B cell (primary cell): ENCODE data around the gene COL2A1. TPM values are rescaled to one million over a fixed set of nuclear protein-coding genes. Genes with fewer than 3 reads are reported as not detected.

Source experiments
- ATAC-seq: fragments of 200-7000 bp; cut with Tn5 transposase; one replicate; pipeline ENCODE4 v1.10.0; 2021; ENCODE audit warnings: low read depth, mild to moderate bottlenecking, moderate number of reproducible peaks, moderate library complexity
- CTCF ChIA-PET: fragments of 350-600 bp; sonication (Branson Sonifier 250); formaldehyde crosslinking; loops from one replicate; lab custom pipeline; 2021; ENCODE audit warnings: antibody characterized with exemption, inconsistent platforms; lab: Charles Lee
- POLR2A ChIA-PET: fragments of 350-600 bp; sonication (Branson Sonifier 250); formaldehyde crosslinking; loops from one replicate; lab custom pipeline; 2021; ENCODE audit warnings: antibody characterized with exemption; lab: Charles Lee
- DNase-seq: peaks from one replicate; pipeline ENCODE4 v3.0.0; 2013
- H2AFZ ChIP-seq: 2 replicates; pipeline ENCODE4 v1.6.1; 2012; ENCODE audit warnings: mild to moderate bottlenecking, low read depth, low read length; ENCODE audit not compliant: insufficient read depth, poor library complexity, severe bottlenecking
- H3K27ac ChIP-seq, 2 donors: 1 replicate in 1 of 2; 2 replicates in 1 of 2; pipeline ENCODE4 v1.5.1; 2012 to 2013; ENCODE audit warnings: low read length in 2 of 2, mild to moderate bottlenecking in 2 of 2, moderate library complexity in 1 of 2
- H3K27me3 ChIP-seq, 4 experiments: fragments of 200-600 bp in 1 of 4; sonication (generic) in 1 of 4; replicated peaks in 1 of 4; 1 replicate in 2 of 4; 2 replicates in 2 of 4; pipeline versions ENCODE4 v1.6.1 to v1.7.0; 2013 to 2016; ENCODE audit warnings: low read length in 3 of 4, mild to moderate bottlenecking in 2 of 4, mixed read lengths in 1 of 4, moderate library complexity in 1 of 4; ENCODE audit not compliant: insufficient read depth in 4 of 4, control insufficient read depth in 3 of 4; ENCODE audit errors: control extremely low read depth in 1 of 4
- H3K36me3 ChIP-seq, 2 experiments: replicated peaks in 1 of 2; 1 replicate in 1 of 2; 2 replicates in 1 of 2; pipeline versions ENCODE4 v1.6.1 to v1.7.1; 2013; ENCODE audit warnings: low read length in 1 of 2; ENCODE audit not compliant: insufficient read depth in 2 of 2, control insufficient read depth in 1 of 2; ENCODE audit errors: control extremely low read depth in 1 of 2, extremely low read depth in 1 of 2
- H3K4me1 ChIP-seq, 2 donors: fragments of 200-600 bp in 1 of 2; sonication (generic) in 1 of 2; 1 replicate in 1 of 2; 2 replicates in 1 of 2; pipeline versions ENCODE4 v1.5.1 to v1.6.1; 2013 to 2017; ENCODE audit warnings: low read length in 2 of 2; ENCODE audit not compliant: control insufficient read depth in 2 of 2, insufficient read depth in 2 of 2
- H3K4me2 ChIP-seq: replicated peaks from 2 replicates; pipeline ENCODE3; 2012; ENCODE audit warnings: mild to moderate bottlenecking, low read depth, low read length; ENCODE audit not compliant: poor library complexity, severe bottlenecking
- H3K4me3 ChIP-seq, 5 experiments: fragments of 200-600 bp in 1 of 5; sonication (generic) in 1 of 5; 1 replicate in 3 of 5; 2 replicates in 2 of 5; pipeline versions ENCODE4 v1.5.1 to v1.7.0; 2011 to 2016; ENCODE audit warnings: low read length in 4 of 5, mild to moderate bottlenecking in 4 of 5, low read depth in 2 of 5, control low read depth in 1 of 5, moderate library complexity in 1 of 5; ENCODE audit not compliant: insufficient read depth in 1 of 5; ENCODE audit errors: control extremely low read depth in 1 of 5, extremely low read depth in 1 of 5
- H3K79me2 ChIP-seq: fragments of 200-600 bp; sonication (generic); one replicate; pipeline ENCODE4 v1.6.0; 2016; ENCODE audit warnings: low read length; ENCODE audit not compliant: control insufficient read depth, insufficient read depth
- H3K9ac ChIP-seq: fragments of 200-600 bp; sonication (generic); 2 replicates; pipeline ENCODE4 v1.6.1; 2017; ENCODE audit warnings: mild to moderate bottlenecking, low read length, moderate library complexity
- H3K9me3 ChIP-seq, 3 donors: one replicate each; pipeline versions ENCODE4 v1.6.1 to v1.7.1; 2013; ENCODE audit warnings: low read length in 2 of 3; ENCODE audit not compliant: control insufficient read depth in 2 of 3, insufficient read depth in 1 of 3; ENCODE audit errors: control extremely low read depth in 1 of 3
- H4K20me1 ChIP-seq: 2 replicates; pipeline ENCODE4 v1.6.0; 2012; ENCODE audit warnings: mild to moderate bottlenecking, low read length; ENCODE audit not compliant: insufficient read depth, control insufficient read depth, poor library complexity, severe bottlenecking
- H3K27ac Mint-ChIP-seq: one replicate; pipeline ENCODE4 v1.8.0; 2021; ENCODE audit warnings: mixed read lengths
- H3K27me3 Mint-ChIP-seq: one replicate; pipeline ENCODE4 v1.8.0; 2021; ENCODE audit warnings: mixed read lengths
- H3K4me1 Mint-ChIP-seq: one replicate; pipeline ENCODE4 v1.8.0; 2021; ENCODE audit warnings: mixed read lengths
- H3K4me3 Mint-ChIP-seq: one replicate; pipeline ENCODE4 v1.8.0; 2021; ENCODE audit warnings: mixed read lengths
- H3K9me3 Mint-ChIP-seq: one replicate; pipeline ENCODE4 v1.8.0; 2022; ENCODE audit warnings: mixed read lengths; ENCODE audit not compliant: insufficient read depth
- CTCF ChIP-seq: fragments of 200-600 bp; IDR thresholded peaks from one replicate; pipeline ENCODE4 v1.8.0; 2022; ENCODE audit warnings: antibody characterized with exemption, mild to moderate bottlenecking
- EZH2 ChIP-seq: IDR thresholded peaks from 2 replicates; pipeline ENCODE4 v1.6.1; 2012; ENCODE audit warnings: borderline replicate concordance, low read depth, mild to moderate bottlenecking, moderate library complexity, low read length; ENCODE audit not compliant: insufficient read depth, poor library complexity, severe bottlenecking
- WGBS: methylation state at CpG from one replicate; pipeline ENCODE4 v1.1.5; 2013; ENCODE audit warnings: missing lambda C conversion rate; ENCODE audit not compliant: insufficient coverage; 5-methylcytosine and 5-hydroxymethylcytosine counted together
- intact Hi-C: fragments of 100-400 bp; cut with micrococcal nuclease; formaldehyde crosslinking; loops from one replicate; pipeline ENCODE4 v1.10.0; 2022
- polyA plus RNA-seq: library from polyadenylated mRNA; depleted of rRNA; stranded (reverse); fragments of >200 nt; gene quantifications from 2 replicates; pipeline ENCODE4 v1.2.3, GENCODE V29; 2012
- total RNA-seq, 2 donors: library from RNA; stranded (reverse); fragments of 120-200 nt in 1 of 2; gene quantifications; 1 replicate in 1 of 2; 2 replicates in 1 of 2; pipeline versions ENCODE4 v1.2.3 to v1.2.4, GENCODE V29; 2013 to 2022

Gene COL2A1
- total and polyA plus RNA-seq, 2 donors (not counting 1 experiment from before 2014, with no cell fraction given), result not detected

GRCh38 chr12:48024735-48025134, 20.5 kb upstream of the COL2A1 start:
- Mint-ChIP-seq H3K27ac (no peak overlapping the region), H3K27me3 (peaks cover 9% of the 10 kb centered on the region), H3K9me3 (no peaks in the 10 kb centered on the region), H3K4me3 (no peak overlapping the region), H3K4me1 (peaks cover 10% of the 10 kb centered on the region)
- ChIA-PET CTCF (no interaction called here), POLR2A (no interaction called here)
- 93% methylated on average over 8 of the region's 9 CpGs for WGBS
- no peaks in the 10 kb centered on the region for H3K36me3 ChIP-seq
- no peak for ATAC-seq
- peaks cover 5 to 9% of the 10 kb centered on the region in 2 donors for H3K4me1 ChIP-seq
- intact Hi-C loops, result no loop called here
- H3K4me2 ChIP-seq, result no peak overlapping the region
- TF ChIP-seq CTCF (no peak), EZH2 (no peak)
- no peak overlapping the region for H3K27ac ChIP-seq
- peaks cover 0 to 6% (median 0%) of the 10 kb centered on the region in 4 experiments for H3K27me3 ChIP-seq
- H4K20me1 ChIP-seq, result no peaks in the 10 kb centered on the region
- H3K9me3 ChIP-seq, result no peaks in the 10 kb centered on the region
- DNase-seq, result no peak
- H3K4me3 ChIP-seq, result no peak overlapping the region
- H3K9ac ChIP-seq, result no peak overlapping the region
- H2AFZ ChIP-seq, result no peak overlapping the region
- no peaks in the 10 kb centered on the region for H3K79me2 ChIP-seq

DNA sequence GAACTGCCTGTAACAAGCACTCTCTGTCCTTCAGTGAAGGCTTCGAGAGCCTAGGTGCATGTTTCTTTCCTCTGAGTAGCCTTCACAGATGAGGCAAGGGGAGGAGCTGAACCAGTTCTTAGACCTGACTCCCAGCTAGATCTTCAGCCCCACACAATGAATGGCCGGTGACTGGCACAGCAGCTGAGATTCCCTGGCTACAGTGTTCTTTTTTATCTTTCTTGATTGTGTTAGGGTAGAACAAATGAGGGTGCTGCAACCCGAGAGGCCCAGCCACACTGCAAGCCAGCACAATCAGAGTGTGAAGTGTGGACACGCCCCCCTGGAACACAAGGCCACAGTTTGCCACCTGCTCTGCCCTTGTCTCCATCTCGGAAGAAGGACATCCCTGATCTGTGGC, 19.1 kb upstream of the COL2A1 start:
- DNase-seq, result no peak
- POLR2A ChIA-PET, result no interaction called here
- no peak for ATAC-seq
- Histone ChIP-seq H3K36me3 (no peaks in the 10 kb centered on the region), H2AFZ (no peak overlapping the region), H3K4me3 (no peak overlapping the region), H3K27me3 (peaks cover 0 to 12% (median 0%) of the 10 kb centered on the region in 4 experiments), H3K4me1 (peaks cover 0 to under 1% of the 10 kb centered on the region in 2 donors), H4K20me1 (no peaks in the 10 kb centered on the region), H3K9ac (no peak overlapping the region), H3K27ac (no peak overlapping the region), H3K4me2 (no peak overlapping the region), H3K79me2 (no peaks in the 10 kb centered on the region), H3K9me3 (no peaks in the 10 kb centered on the region)
- Mint-ChIP-seq H3K4me1 (peaks cover 2% of the 10 kb centered on the region), H3K27ac (no peak overlapping the region), H3K27me3 (peaks cover 17% of the 10 kb centered on the region), H3K9me3 (no peaks in the 10 kb centered on the region), H3K4me3 (no peak overlapping the region)
- intact Hi-C loops, result no loop called here
- TF ChIP-seq EZH2 (no peak), CTCF (no peak)
- CTCF ChIA-PET, result no interaction called here
- WGBS, result 88% methylated on average over 4 of the region's 5 CpGs
